Activated T-helper 1 cell treated with anti-CD3 and anti-CD28 coated beads, Interleukin-12 subunit alpha, Interleukin-12 subunit beta, Interleukin-2, Interleukin-4 antibody, amounts not matched to agents 30 ng/mL and 10 ng/mL and 1 ng/mL, durations not matched to agents 14 hours and 24 hours and 36 hours (primary cell): ENCODE data around the gene QRSL1. TPM values are rescaled to one million over a fixed set of nuclear protein-coding genes. Genes with fewer than 3 reads are reported as not detected.
"Not testable (repeated sequence)": the region's sequence is repeated elsewhere in the genome, so short reads cannot be mapped to it uniquely, and the experiment has no call there.

Experiments used
- DNase-seq: peaks from one replicate; pipeline ENCODE4 v3.0.0; 2021; ENCODE audit warnings: low spot score
- H3K27ac Mint-ChIP-seq: one replicate; pipeline ENCODE4 v1.8.0; 2021; ENCODE audit warnings: mild to moderate bottlenecking, mixed read lengths
- H3K27me3 Mint-ChIP-seq: one replicate; pipeline ENCODE4 v1.8.0; 2022; ENCODE audit warnings: mild to moderate bottlenecking, moderate library complexity, mixed read lengths; ENCODE audit not compliant: insufficient read depth
- H3K36me3 Mint-ChIP-seq: one replicate; pipeline ENCODE4 v1.8.0; 2021; ENCODE audit warnings: low read depth, mixed read lengths
- H3K4me1 Mint-ChIP-seq: one replicate; pipeline ENCODE4 v1.8.0; 2021; ENCODE audit warnings: low read depth, mixed read lengths
- H3K4me3 Mint-ChIP-seq: one replicate; pipeline ENCODE4 v1.8.0; 2021; ENCODE audit warnings: mild to moderate bottlenecking, moderate library complexity, mixed read lengths
- H3K9me3 Mint-ChIP-seq: one replicate; pipeline ENCODE4 v1.8.0; 2021; ENCODE audit warnings: mixed read lengths
- intact Hi-C: fragments of 100-400 bp; cut with micrococcal nuclease; formaldehyde crosslinking; loops from one replicate; pipeline ENCODE4 v1.15.1; 2024
- total RNA-seq: library from RNA; stranded (reverse); gene quantifications from 2 replicates; pipeline ENCODE4 v1.2.3, GENCODE V29; 2022

Gene QRSL1
- total RNA-seq, 1 donor from 2014 or later, result 21.9 TPM

GRCh38 chr6:106701201-106701600 lies 71.8 kb downstream of the QRSL1 start:
- H3K27ac Mint-ChIP-seq, H3K27me3 Mint-ChIP-seq, H3K4me3 Mint-ChIP-seq, H3K9me3 Mint-ChIP-seq, H3K36me3 Mint-ChIP-seq, H3K4me1 Mint-ChIP-seq, intact Hi-C loops, DNase-seq: not testable (repeated sequence)

- Mint-ChIP-seq H3K4me1 (no peaks in the 10 kb centered on the region), H3K4me3 (no peak overlapping the region), H3K9me3 (peaks cover 4% of the 10 kb centered on the region), H3K27me3 (peaks cover 12% of the 10 kb centered on the region), H3K36me3 (no peaks in the 10 kb centered on the region), H3K27ac (no peak overlapping the region)
- DNase-seq, result no peak
- intact Hi-C loops, result no loop called here
These were observed 72.7 kb downstream of the QRSL1 start for GRCh38 chr6:106702046-106702445.

- intact Hi-C loops, result no loop called here
- Mint-ChIP-seq H3K27ac (peak overlapping the region; percentile 4), H3K27me3 (peaks cover 17% of the 10 kb centered on the region), H3K9me3 (peaks cover 4% of the 10 kb centered on the region), H3K4me3 (no peak overlapping the region), H3K36me3 (no peaks in the 10 kb centered on the region), H3K4me1 (no peaks in the 10 kb centered on the region)
- DNase-seq, result no peak
These were observed 73.2 kb downstream of the QRSL1 start for GRCh38 chr6:106702451-106703110.

GRCh38 chr6:106704327-106704726 lies 74.9 kb downstream of the QRSL1 start:
- H3K9me3 Mint-ChIP-seq, result peaks cover 4% of the 10 kb centered on the region
- H3K4me1 Mint-ChIP-seq, result no peaks in the 10 kb centered on the region
- no peak for DNase-seq
- intact Hi-C loops, result no loop called here
- H3K27me3 Mint-ChIP-seq, result peaks cover 19% of the 10 kb centered on the region
- no peaks in the 10 kb centered on the region for H3K36me3 Mint-ChIP-seq
- H3K27ac Mint-ChIP-seq, result no peak overlapping the region
- no peak overlapping the region for H3K4me3 Mint-ChIP-seq

GRCh38 chr6:106705156-106705555 lies 75.8 kb downstream of the QRSL1 start:
- no peaks in the 10 kb centered on the region for H3K36me3 Mint-ChIP-seq
- H3K9me3 Mint-ChIP-seq, result peaks cover 4% of the 10 kb centered on the region
- H3K27me3 Mint-ChIP-seq, result peaks cover 19% of the 10 kb centered on the region
- H3K4me1 Mint-ChIP-seq, result no peaks in the 10 kb centered on the region
- no peak overlapping the region for H3K27ac Mint-ChIP-seq
- intact Hi-C loops, result no loop called here
- no peak for DNase-seq
- no peak overlapping the region for H3K4me3 Mint-ChIP-seq

- H3K36me3 Mint-ChIP-seq, result no peaks in the 10 kb centered on the region
- no peak overlapping the region for H3K4me3 Mint-ChIP-seq
- peaks cover 15% of the 10 kb centered on the region for H3K27me3 Mint-ChIP-seq
- H3K9me3 Mint-ChIP-seq, result no peaks in the 10 kb centered on the region
- no peak overlapping the region for H3K27ac Mint-ChIP-seq
- intact Hi-C loops, result no loop called here
- no peaks in the 10 kb centered on the region for H3K4me1 Mint-ChIP-seq
- no peak for DNase-seq
These were observed 81.2 kb downstream of the QRSL1 start for GRCh38 chr6:106710580-106710979.

- intact Hi-C loops, result no loop called here
- Mint-ChIP-seq H3K9me3 (no peaks in the 10 kb centered on the region), H3K27me3 (peaks cover 5% of the 10 kb centered on the region), H3K36me3 (no peaks in the 10 kb centered on the region), H3K4me3 (no peak overlapping the region), H3K27ac (no peak overlapping the region), H3K4me1 (no peaks in the 10 kb centered on the region)
- DNase-seq, result no peak
These were observed 84.9 kb downstream of the QRSL1 start for GRCh38 chr6:106714281-106714680.

- no peak for DNase-seq
- Mint-ChIP-seq H3K27me3 (peaks cover 4% of the 10 kb centered on the region), H3K4me3 (no peak overlapping the region), H3K36me3 (no peaks in the 10 kb centered on the region), H3K4me1 (no peaks in the 10 kb centered on the region), H3K27ac (no peak overlapping the region), H3K9me3 (no peaks in the 10 kb centered on the region)
- intact Hi-C loops, result no loop called here
These were observed 86.5 kb downstream of the QRSL1 start for GRCh38 chr6:106715922-106716321.

- DNase-seq, result no peak
- no peaks in the 10 kb centered on the region for H3K4me1 Mint-ChIP-seq
- no peaks in the 10 kb centered on the region for H3K36me3 Mint-ChIP-seq
- no peak overlapping the region for H3K4me3 Mint-ChIP-seq
- H3K27me3 Mint-ChIP-seq, result peaks cover 2% of the 10 kb centered on the region
- no peak overlapping the region for H3K27ac Mint-ChIP-seq
- H3K9me3 Mint-ChIP-seq, result no peaks in the 10 kb centered on the region
- intact Hi-C loops, result no loop called here
These were observed 87.6 kb downstream of the QRSL1 start for GRCh38 chr6:106716966-106717365.

Other genes starting within 250 kb of the QRSL1 start
- 6.4 and 6.8 TPM in 2 replicates for gene RTN4IP1, start 80 bp upstream of the QRSL1 start, total RNA-seq